ENCODE data around the gene KLRF1.

- TF ChIP-seq CTCF (IDR thresholded peaks at IDR 0.05; ENCODE audit: low read length) (no peak), EZH2 (IDR thresholded peaks at IDR 0.05; ENCODE audit: borderline replicate concordance, low read length) (no peak)
These were observed 32.7 kb upstream of the KLRF1 start for GRCh38 chr12:9794484-9795093.

Measured in OCI-LY1 (cell line).